CD4-positive, alpha-beta memory T cell (primary cell): Measurements from ENCODE around the gene RPL3. TPM values are rescaled to one million over a fixed set of nuclear protein-coding genes. Genes with fewer than 3 reads are reported as not detected.

Experiments used
- CTCF ChIA-PET: fragments of 350-600 bp; sonication (Branson Sonifier 250); formaldehyde crosslinking; loops from one replicate; lab custom pipeline; 2021; ENCODE audit warnings: inconsistent platforms; ENCODE audit not compliant: partially characterized antibody; lab: Charles Lee
- POLR2A ChIA-PET: fragments of 350-600 bp; sonication (Branson Sonifier 250); formaldehyde crosslinking; loops from one replicate; lab custom pipeline; 2021; ENCODE audit not compliant: partially characterized antibody; lab: Charles Lee
- DNase-seq, 5 donors: peaks; one replicate each; pipeline versions ENCODE4 v3.0.0 to v3.0.0-alpha.2; 2020 to 2022; ENCODE audit warnings: mixed read lengths in 1 of 5
- H3K27ac ChIP-seq: one replicate; pipeline ENCODE4 v1.7.0; 2013; ENCODE audit warnings: low read depth, low read length
- H3K27me3 ChIP-seq: 2 replicates; pipeline ENCODE4 v1.7.0; 2013; ENCODE audit warnings: mild to moderate bottlenecking, low read length, moderate library complexity; ENCODE audit not compliant: insufficient read depth
- H3K36me3 ChIP-seq: 2 replicates; pipeline ENCODE4 v1.7.0; 2013; ENCODE audit warnings: mild to moderate bottlenecking, low read length, moderate library complexity; ENCODE audit not compliant: insufficient read depth
- H3K4me1 ChIP-seq: 2 replicates; pipeline ENCODE4 v1.7.0; 2013; ENCODE audit warnings: mild to moderate bottlenecking, low read length, moderate library complexity; ENCODE audit not compliant: insufficient read depth
- H3K4me3 ChIP-seq, 2 donors: one replicate each; pipeline ENCODE4 v1.7.0; 2013; ENCODE audit warnings: low read length in 2 of 2, mild to moderate bottlenecking in 1 of 2
- H3K9me3 ChIP-seq, 2 donors: one replicate each; pipeline ENCODE4 v1.7.0; 2013; ENCODE audit warnings: low read length in 2 of 2, control low read depth in 1 of 2; ENCODE audit not compliant: control insufficient read depth in 1 of 2
- H3K27ac Mint-ChIP-seq, 7 donors: one replicate each; pipeline ENCODE4 v1.8.0; 2020 to 2021; ENCODE audit warnings: mixed read lengths in 7 of 7, mild to moderate bottlenecking in 6 of 7, inconsistent platforms in 3 of 7, moderate library complexity in 3 of 7
- H3K27me3 Mint-ChIP-seq, 2 donors: one replicate each; pipeline ENCODE4 v1.8.0; 2020 to 2021; ENCODE audit warnings: mixed read lengths in 2 of 2
- H3K36me3 Mint-ChIP-seq, 2 donors: one replicate each; pipeline ENCODE4 v1.8.0; 2020 to 2021; ENCODE audit warnings: mixed read lengths in 2 of 2, inconsistent platforms in 1 of 2, mild to moderate bottlenecking in 1 of 2
- H3K4me1 Mint-ChIP-seq, 4 donors: one replicate each; pipeline ENCODE4 v1.8.0; 2020 to 2021; ENCODE audit warnings: mixed read lengths in 4 of 4, mild to moderate bottlenecking in 1 of 4
- H3K4me3 Mint-ChIP-seq, 8 donors: one replicate each; pipeline ENCODE4 v1.8.0; 2020 to 2021; ENCODE audit warnings: mixed read lengths in 8 of 8, mild to moderate bottlenecking in 7 of 8, moderate library complexity in 6 of 8, inconsistent platforms in 3 of 8
- H3K9me3 Mint-ChIP-seq, 8 donors: one replicate each; pipeline ENCODE4 v1.8.0; 2020 to 2021; ENCODE audit warnings: mixed read lengths in 8 of 8, mild to moderate bottlenecking in 5 of 8, inconsistent platforms in 3 of 8, moderate library complexity in 1 of 8
- intact Hi-C: fragments of 100-400 bp; cut with micrococcal nuclease; formaldehyde crosslinking; loops from one replicate; pipeline ENCODE4 v1.15.1; 2023
- polyA plus RNA-seq, 2 donors: library from polyadenylated mRNA; unstranded; fragments of 300-500 nt; fragmentation: Illumina TruSeq; gene quantifications; one replicate each; pipeline ENCODE4 v1.2.3, GENCODE V29; 2021
- total RNA-seq, 2 experiments: library from RNA; stranded (reverse); gene quantifications; one replicate each; pipeline ENCODE4 v1.2.3, GENCODE V29; 2021

RPL3 gene
- total and polyA plus RNA-seq, 4 experiments from 2014 or later: 3,292 to 4,075 (median 3,564) TPM

- ChIA-PET CTCF (interaction anchor here (1.1 to 1.7 kb wide), 4 partner anchors 17 to 132 kb away, joined by 3 to 6 read pairs (median 4); no protein-coding TSS in a partner anchor), POLR2A (interaction anchor here (0.9 kb wide), 1 partner anchor 130 kb away, joined by 3 read pairs; no protein-coding TSS in a partner anchor)
- intact Hi-C loops: no loop called here
- Histone ChIP-seq H3K27me3 (no peaks in the 10 kb centered on the region), H3K4me3 (no peak overlapping the region), H3K4me1 (peaks cover 6% of the 10 kb centered on the region), H3K27ac (no peak overlapping the region), H3K36me3 (no peaks in the 10 kb centered on the region), H3K9me3 (no peaks in the 10 kb centered on the region)
- Mint-ChIP-seq H3K4me1 (peaks cover 2 to 12% (median 7%) of the 10 kb centered on the region in 4 donors), H3K9me3 (no peaks in the 10 kb centered on the region), H3K27ac (no peak overlapping the region), H3K27me3 (peaks cover 15 to 20% of the 10 kb centered on the region in 2 donors), H3K4me3 (no peak overlapping the region), H3K36me3 (no peaks in the 10 kb centered on the region)
- no peak for DNase-seq
Observed at GRCh38 chr22:39300186-39300830, 19.1 kb downstream of the RPL3 start.

DNA sequence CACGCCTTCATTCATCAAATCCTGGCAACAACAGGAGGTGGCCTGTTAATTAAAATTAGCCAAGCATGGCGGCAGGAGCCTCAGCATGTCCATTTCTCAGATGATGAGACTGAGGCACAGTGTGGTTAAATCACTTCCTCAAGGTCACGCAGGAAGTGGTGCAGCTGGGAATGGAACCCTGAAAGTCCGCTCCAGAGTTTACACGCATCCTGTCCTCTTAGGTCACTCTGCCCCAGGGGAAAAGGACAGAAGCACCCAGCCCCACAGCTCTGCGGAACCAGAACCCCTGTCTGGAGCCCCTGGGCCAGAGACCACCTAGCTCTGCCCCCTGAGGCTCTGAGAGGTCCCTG, 19.6 kb downstream of the RPL3 start:
- intact Hi-C loops: no loop called here
- H3K27me3 ChIP-seq: no peaks in the 10 kb centered on the region
- ChIA-PET POLR2A (interaction anchor here (0.9 kb wide), 1 partner anchor 130 kb away, joined by 3 read pairs; no protein-coding TSS in a partner anchor), CTCF (interaction anchor here (1.3 to 1.7 kb wide), 3 partner anchors 17 to 130 kb away, joined by 3 to 6 read pairs (median 4); no protein-coding TSS in a partner anchor)
- H3K36me3 Mint-ChIP-seq: no peaks in the 10 kb centered on the region
- H3K36me3 ChIP-seq: no peaks in the 10 kb centered on the region
- DNase-seq: no peak
- peaks cover 15 to 20% of the 10 kb centered on the region in 2 donors for H3K27me3 Mint-ChIP-seq
- H3K27ac Mint-ChIP-seq: no peak overlapping the region
- H3K4me3 Mint-ChIP-seq: no peak overlapping the region
- no peak overlapping the region for H3K27ac ChIP-seq
- H3K9me3 Mint-ChIP-seq: no peaks in the 10 kb centered on the region
- no peaks in the 10 kb centered on the region for H3K9me3 ChIP-seq
- H3K4me1 ChIP-seq: peaks cover 6% of the 10 kb centered on the region
- no peak overlapping the region for H3K4me3 ChIP-seq
- peaks cover 2 to 12% (median 7%) of the 10 kb centered on the region in 4 donors for H3K4me1 Mint-ChIP-seq

DNA sequence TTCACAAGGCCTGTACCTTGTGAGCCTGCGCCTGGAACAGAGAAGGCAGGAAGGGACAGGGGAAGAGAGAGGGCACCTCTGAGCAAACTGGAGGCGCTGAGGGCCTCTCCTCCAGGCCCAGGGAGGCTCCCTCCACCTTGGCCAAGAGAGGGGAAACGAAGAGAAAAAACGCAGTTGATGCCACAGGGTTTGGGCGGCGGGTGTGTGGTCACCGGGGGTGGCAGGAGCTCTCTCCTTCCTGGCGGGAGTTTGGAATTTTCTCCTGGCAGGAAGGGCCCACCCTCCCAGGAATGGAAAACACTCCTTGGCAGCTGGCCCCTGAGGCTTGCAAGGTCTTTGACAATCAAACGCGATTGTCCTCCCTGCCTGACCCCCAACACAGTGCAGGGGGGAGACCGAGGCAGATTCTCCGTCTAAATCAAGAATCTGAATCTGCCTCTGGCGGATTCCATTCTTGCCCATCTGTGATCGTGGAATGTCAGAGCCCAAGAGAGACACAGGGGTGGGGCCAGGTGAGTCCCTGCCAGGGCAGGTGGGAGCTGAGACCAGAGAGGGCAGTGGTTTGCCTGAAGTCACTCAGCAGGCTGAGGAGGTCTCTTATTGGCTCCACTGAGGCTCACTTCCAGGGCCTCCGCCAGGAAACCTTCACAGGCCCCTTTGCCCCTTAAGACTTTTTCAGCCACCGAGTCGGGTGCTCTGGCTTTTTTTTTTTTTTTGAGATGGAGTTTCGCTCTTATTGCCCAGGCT, 21.0 kb downstream of the RPL3 start:
- Histone ChIP-seq H3K4me1 (peaks cover 6% of the 10 kb centered on the region), H3K4me3 (no peak overlapping the region), H3K9me3 (no peaks in the 10 kb centered on the region), H3K27ac (no peak overlapping the region), H3K36me3 (no peaks in the 10 kb centered on the region), H3K27me3 (no peaks in the 10 kb centered on the region)
- no peak overlapping the region for H3K4me3 Mint-ChIP-seq
- ChIA-PET POLR2A (no interaction called here), CTCF (interaction anchor here (0.6 to 1.7 kb wide), 3 partner anchors 8 to 127 kb away, joined by 3 to 6 read pairs (median 5); no protein-coding TSS in a partner anchor)
- intact Hi-C loops: no loop called here
- no peak overlapping the region for H3K27ac Mint-ChIP-seq
- no peaks in the 10 kb centered on the region for H3K36me3 Mint-ChIP-seq
- H3K9me3 Mint-ChIP-seq: no peaks in the 10 kb centered on the region
- peaks cover 16 to 21% of the 10 kb centered on the region in 2 donors for H3K27me3 Mint-ChIP-seq
- DNase-seq: no peak
- H3K4me1 Mint-ChIP-seq: peaks cover 2 to 12% (median 7%) of the 10 kb centered on the region in 4 donors

GRCh38 chr22:39297490-39298240, 21.8 kb downstream of the RPL3 start:
- peaks cover 2 to 12% (median 7%) of the 10 kb centered on the region in 4 donors for H3K4me1 Mint-ChIP-seq
- peaks cover 16 to 21% of the 10 kb centered on the region in 2 donors for H3K27me3 Mint-ChIP-seq
- no peaks in the 10 kb centered on the region for H3K27me3 ChIP-seq
- ChIA-PET CTCF (interaction anchor here (1.4 kb wide), 1 partner anchor 127 kb away, joined by 5 read pairs; no protein-coding TSS in a partner anchor), POLR2A (no interaction called here)
- peaks cover 6% of the 10 kb centered on the region for H3K4me1 ChIP-seq
- no peak overlapping the region for H3K4me3 ChIP-seq
- intact Hi-C loops: no loop called here
- no peaks in the 10 kb centered on the region for H3K9me3 Mint-ChIP-seq
- H3K36me3 Mint-ChIP-seq: no peaks in the 10 kb centered on the region
- no peak for DNase-seq
- no peaks in the 10 kb centered on the region for H3K36me3 ChIP-seq
- H3K27ac Mint-ChIP-seq: no peak overlapping the region
- H3K4me3 Mint-ChIP-seq: no peak overlapping the region
- H3K9me3 ChIP-seq: no peaks in the 10 kb centered on the region
- H3K27ac ChIP-seq: no peak overlapping the region

GRCh38 chr22:39296981-39297489, 22.4 kb downstream of the RPL3 start:
- POLR2A ChIA-PET: no interaction called here
- H3K36me3 Mint-ChIP-seq: no peaks in the 10 kb centered on the region
- no peaks in the 10 kb centered on the region for H3K36me3 ChIP-seq

DNA sequence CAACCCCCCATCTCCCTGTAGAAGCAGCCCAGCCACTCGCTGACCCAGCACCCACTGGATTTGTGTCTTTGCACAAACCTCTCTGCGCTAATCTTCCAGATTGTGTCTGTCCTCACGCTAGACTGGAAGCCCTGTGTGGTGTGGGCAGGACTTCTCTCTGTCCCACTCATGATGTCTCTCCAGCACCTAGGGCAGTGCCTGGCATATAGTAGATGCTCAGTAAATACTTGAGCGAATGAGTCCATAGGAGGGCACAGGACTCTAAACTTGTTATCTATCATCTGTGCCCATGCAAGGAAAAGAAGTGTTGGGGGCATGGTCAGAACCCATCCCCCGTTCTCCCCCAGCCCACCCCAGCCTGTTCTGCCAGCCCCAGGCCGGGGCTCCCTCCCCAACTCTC, 22.9 kb downstream of the RPL3 start:
- intact Hi-C loops: no loop called here
- no peak for DNase-seq
- CTCF ChIA-PET: no interaction called here
- Mint-ChIP-seq H3K9me3 (no peaks in the 10 kb centered on the region), H3K36me3 (no peaks in the 10 kb centered on the region), H3K27ac (peak overlapping the region in 1 of 7 donors; percentile 65), H3K27me3 (peaks cover 16 to 20% of the 10 kb centered on the region in 2 donors), H3K4me1 (peaks cover 2 to 12% (median 7%) of the 10 kb centered on the region in 4 donors), H3K4me3 (no peak overlapping the region)
- Histone ChIP-seq H3K36me3 (no peaks in the 10 kb centered on the region), H3K27ac (no peak overlapping the region), H3K9me3 (no peaks in the 10 kb centered on the region), H3K4me3 (no peak overlapping the region), H3K4me1 (peaks cover 6% of the 10 kb centered on the region), H3K27me3 (no peaks in the 10 kb centered on the region)
- POLR2A ChIA-PET: no interaction called here

More at GRCh38 chr22:39296981-39297489, 22.4 kb downstream of the RPL3 start:
- no peak for DNase-seq
- Histone ChIP-seq H3K9me3 (no peaks in the 10 kb centered on the region), H3K27me3 (no peaks in the 10 kb centered on the region), H3K4me1 (peaks cover 6% of the 10 kb centered on the region), H3K27ac (no peak overlapping the region), H3K4me3 (no peak overlapping the region)
- H3K27me3 Mint-ChIP-seq: peaks cover 16 to 19% of the 10 kb centered on the region in 2 donors
- CTCF ChIA-PET: interaction anchor here (1.4 kb wide), 1 partner anchor 126 kb away, joined by 5 read pairs; no protein-coding TSS in a partner anchor
- H3K27ac Mint-ChIP-seq: no peak overlapping the region
- H3K4me3 Mint-ChIP-seq: no peak overlapping the region
- intact Hi-C loops: no loop called here
- no peaks in the 10 kb centered on the region for H3K9me3 Mint-ChIP-seq
- peaks cover 2 to 12% (median 7%) of the 10 kb centered on the region in 4 donors for H3K4me1 Mint-ChIP-seq
